ENCODE data around the gene PGGHG. TPM values are rescaled to one million over a fixed set of nuclear protein-coding genes. Genes with fewer than 3 reads are reported as not detected.

PGGHG gene
- polyA plus RNA-seq, 1 donor from 2014 or later: 2.1 TPM

DNA sequence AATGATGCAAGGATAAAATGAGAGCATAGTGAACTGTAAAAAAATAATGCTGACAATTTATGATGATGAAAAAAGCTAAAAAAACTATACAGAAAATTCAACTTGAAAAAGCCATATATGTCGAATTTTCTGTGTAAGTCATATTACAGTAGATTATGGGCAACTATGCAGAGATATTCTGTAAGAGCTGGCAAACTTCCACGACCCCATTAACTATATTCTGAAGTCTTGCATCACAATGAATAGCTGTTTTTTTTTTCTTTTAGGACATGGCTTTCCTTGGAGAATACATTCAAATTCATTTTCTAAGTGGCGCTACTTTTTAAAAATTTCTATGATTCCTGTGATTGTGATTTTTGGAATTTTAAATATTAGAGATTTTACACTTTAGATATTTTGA is 33.8 kb upstream of the PGGHG start:
- no peak overlapping the region for H3K9ac ChIP-seq (ENCODE audit: low read length)
- no peak overlapping the region for H3K4me2 ChIP-seq (ENCODE audit: low read length)
- TF ChIP-seq MXI1 (conservative IDR thresholded peaks at IDR 0.05; ENCODE audit: poor library complexity, severe bottlenecking) (no peak), POLR2AphosphoS5 (IDR thresholded peaks at IDR 0.05) (no peak), RAD21 (conservative IDR thresholded peaks at IDR 0.05) (no peak), EZH2 (IDR thresholded peaks at IDR 0.05; ENCODE audit: borderline replicate concordance, insufficient read depth, low read length, poor library complexity, severe bottlenecking) (no peak), EP300 (conservative IDR thresholded peaks at IDR 0.05; ENCODE audit: poor library complexity, severe bottlenecking) (no peak), SMC3 (conservative IDR thresholded peaks at IDR 0.05; ENCODE audit: poor library complexity) (no peak)
- TF ChIP-seq, protein P1, sequence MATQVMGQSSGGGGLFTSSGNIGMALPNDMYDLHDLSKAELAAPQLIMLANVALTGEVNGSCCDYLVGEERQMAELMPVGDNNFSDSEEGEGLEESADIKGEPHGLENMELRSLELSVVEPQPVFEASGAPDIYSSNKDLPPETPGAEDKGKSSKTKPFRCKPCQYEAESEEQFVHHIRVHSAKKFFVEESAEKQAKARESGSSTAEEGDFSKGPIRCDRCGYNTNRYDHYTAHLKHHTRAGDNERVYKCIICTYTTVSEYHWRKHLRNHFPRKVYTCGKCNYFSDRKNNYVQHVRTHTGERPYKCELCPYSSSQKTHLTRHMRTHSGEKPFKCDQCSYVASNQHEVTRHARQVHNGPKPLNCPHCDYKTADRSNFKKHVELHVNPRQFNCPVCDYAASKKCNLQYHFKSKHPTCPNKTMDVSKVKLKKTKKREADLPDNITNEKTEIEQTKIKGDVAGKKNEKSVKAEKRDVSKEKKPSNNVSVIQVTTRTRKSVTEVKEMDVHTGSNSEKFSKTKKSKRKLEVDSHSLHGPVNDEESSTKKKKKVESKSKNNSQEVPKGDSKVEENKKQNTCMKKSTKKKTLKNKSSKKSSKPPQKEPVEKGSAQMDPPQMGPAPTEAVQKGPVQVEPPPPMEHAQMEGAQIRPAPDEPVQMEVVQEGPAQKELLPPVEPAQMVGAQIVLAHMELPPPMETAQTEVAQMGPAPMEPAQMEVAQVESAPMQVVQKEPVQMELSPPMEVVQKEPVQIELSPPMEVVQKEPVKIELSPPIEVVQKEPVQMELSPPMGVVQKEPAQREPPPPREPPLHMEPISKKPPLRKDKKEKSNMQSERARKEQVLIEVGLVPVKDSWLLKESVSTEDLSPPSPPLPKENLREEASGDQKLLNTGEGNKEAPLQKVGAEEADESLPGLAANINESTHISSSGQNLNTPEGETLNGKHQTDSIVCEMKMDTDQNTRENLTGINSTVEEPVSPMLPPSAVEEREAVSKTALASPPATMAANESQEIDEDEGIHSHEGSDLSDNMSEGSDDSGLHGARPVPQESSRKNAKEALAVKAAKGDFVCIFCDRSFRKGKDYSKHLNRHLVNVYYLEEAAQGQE (IDR thresholded peaks at IDR 0.05; ENCODE audit: borderline replicate concordance): no peak
- TF ChIP-seq, protein P2, sequence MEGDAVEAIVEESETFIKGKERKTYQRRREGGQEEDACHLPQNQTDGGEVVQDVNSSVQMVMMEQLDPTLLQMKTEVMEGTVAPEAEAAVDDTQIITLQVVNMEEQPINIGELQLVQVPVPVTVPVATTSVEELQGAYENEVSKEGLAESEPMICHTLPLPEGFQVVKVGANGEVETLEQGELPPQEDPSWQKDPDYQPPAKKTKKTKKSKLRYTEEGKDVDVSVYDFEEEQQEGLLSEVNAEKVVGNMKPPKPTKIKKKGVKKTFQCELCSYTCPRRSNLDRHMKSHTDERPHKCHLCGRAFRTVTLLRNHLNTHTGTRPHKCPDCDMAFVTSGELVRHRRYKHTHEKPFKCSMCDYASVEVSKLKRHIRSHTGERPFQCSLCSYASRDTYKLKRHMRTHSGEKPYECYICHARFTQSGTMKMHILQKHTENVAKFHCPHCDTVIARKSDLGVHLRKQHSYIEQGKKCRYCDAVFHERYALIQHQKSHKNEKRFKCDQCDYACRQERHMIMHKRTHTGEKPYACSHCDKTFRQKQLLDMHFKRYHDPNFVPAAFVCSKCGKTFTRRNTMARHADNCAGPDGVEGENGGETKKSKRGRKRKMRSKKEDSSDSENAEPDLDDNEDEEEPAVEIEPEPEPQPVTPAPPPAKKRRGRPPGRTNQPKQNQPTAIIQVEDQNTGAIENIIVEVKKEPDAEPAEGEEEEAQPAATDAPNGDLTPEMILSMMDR (IDR thresholded peaks at IDR 0.05; ENCODE audit: poor library complexity, severe bottlenecking): no peak
- H3K4me3 ChIP-seq (ENCODE audit: low read length): no peak overlapping the region
- H3K27ac ChIP-seq (ENCODE audit: low read length): no peak overlapping the region
- no peaks in the 10 kb centered on the region for H3K9me2 ChIP-seq (ENCODE audit: insufficient read depth, low read length)
- H4K20me1 ChIP-seq (ENCODE audit: insufficient read depth): no peaks in the 10 kb centered on the region
- no peaks in the 10 kb centered on the region for H3K36me3 ChIP-seq (ENCODE audit: insufficient read depth, low read length)
- H3K79me2 ChIP-seq (replicated peaks; ENCODE audit: insufficient read depth, low read length): no peaks in the 10 kb centered on the region
- H3K9me3 ChIP-seq (ENCODE audit: low read length): no peaks in the 10 kb centered on the region
- no peaks in the 10 kb centered on the region for H3K27me3 ChIP-seq (ENCODE audit: insufficient read depth, low read depth, low read length)
- no peaks in the 10 kb centered on the region for H3F3A ChIP-seq (ENCODE audit: insufficient read depth, low read length, poor library complexity, severe bottlenecking)
- no peak overlapping the region for H2AFZ ChIP-seq (ENCODE audit: low read depth, low read length)

DNA sequence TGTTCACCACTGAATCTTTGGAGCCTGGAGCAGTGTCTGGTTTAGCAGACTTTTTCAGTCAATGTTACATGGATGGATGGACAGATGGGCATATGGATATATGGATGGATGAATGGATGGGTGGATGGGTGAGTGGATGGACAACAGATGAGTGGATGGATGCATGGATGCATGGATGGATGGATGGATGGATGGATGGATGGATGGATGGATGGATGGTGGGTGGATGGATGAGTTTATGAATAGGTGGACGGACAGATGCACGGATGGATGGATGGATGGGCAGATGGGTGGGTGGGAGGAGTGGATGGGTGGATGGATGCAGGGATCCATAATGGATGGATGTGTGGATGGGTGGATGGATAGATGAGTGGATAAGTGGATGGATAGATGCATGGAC is 33.1 kb upstream of the PGGHG start:
- Histone ChIP-seq H3K79me2 (replicated peaks; ENCODE audit: insufficient read depth, low read length) (no peaks in the 10 kb centered on the region), H3K27me3 (ENCODE audit: insufficient read depth, low read depth, low read length) (no peaks in the 10 kb centered on the region), H2AFZ (ENCODE audit: low read depth, low read length) (no peak overlapping the region), H3F3A (ENCODE audit: insufficient read depth, low read length, poor library complexity, severe bottlenecking) (no peaks in the 10 kb centered on the region), H3K9ac (ENCODE audit: low read length) (no peak overlapping the region), H3K4me3 (ENCODE audit: low read length) (no peak overlapping the region), H3K27ac (ENCODE audit: low read length) (no peak overlapping the region), H3K4me2 (ENCODE audit: low read length) (no peak overlapping the region), H4K20me1 (ENCODE audit: insufficient read depth) (no peaks in the 10 kb centered on the region), H3K9me2 (ENCODE audit: insufficient read depth, low read length) (no peaks in the 10 kb centered on the region), H3K36me3 (ENCODE audit: insufficient read depth, low read length) (no peaks in the 10 kb centered on the region), H3K9me3 (ENCODE audit: low read length) (no peaks in the 10 kb centered on the region)
- no peak for TF ChIP-seq RAD21 (conservative IDR thresholded peaks at IDR 0.05)
- no peak for TF ChIP-seq EZH2 (IDR thresholded peaks at IDR 0.05; ENCODE audit: borderline replicate concordance, insufficient read depth, low read length, poor library complexity, severe bottlenecking)
- TF ChIP-seq, protein P2 (IDR thresholded peaks at IDR 0.05; ENCODE audit: poor library complexity, severe bottlenecking): no peak
- TF ChIP-seq EP300 (conservative IDR thresholded peaks at IDR 0.05; ENCODE audit: poor library complexity, severe bottlenecking): no peak
- no peak for TF ChIP-seq MXI1 (conservative IDR thresholded peaks at IDR 0.05; ENCODE audit: poor library complexity, severe bottlenecking)
- TF ChIP-seq SMC3 (conservative IDR thresholded peaks at IDR 0.05; ENCODE audit: poor library complexity): no peak
- TF ChIP-seq POLR2AphosphoS5 (IDR thresholded peaks at IDR 0.05): no peak
- TF ChIP-seq, protein P1 (IDR thresholded peaks at IDR 0.05; ENCODE audit: borderline replicate concordance): no peak
- no peak for TF ChIP-seq TAF1 (IDR thresholded peaks at IDR 0.05; ENCODE audit: low read depth)

All from neural cell (in vitro differentiated cells).